Ectodermal cell (in vitro differentiated cells): ENCODE data around the gene SORCS2.

ENCODE experiments used
- H3K27ac ChIP-seq: 2 replicates; pipeline ENCODE4 v1.7.0; 2013; ENCODE audit warnings: mild to moderate bottlenecking, low read depth, low read length; ENCODE audit not compliant: insufficient read depth, poor library complexity, severe bottlenecking
- H3K27me3 ChIP-seq: 2 replicates; pipeline ENCODE4 v1.7.0; 2013; ENCODE audit warnings: mild to moderate bottlenecking, low read length; ENCODE audit not compliant: insufficient read depth, control insufficient read depth, poor library complexity, severe bottlenecking
- H3K36me3 ChIP-seq: one replicate; pipeline ENCODE4 v1.7.0; 2013; ENCODE audit warnings: low read length; ENCODE audit not compliant: control insufficient read depth, insufficient read depth
- H3K4me1 ChIP-seq: one replicate; pipeline ENCODE4 v1.7.0; 2013; ENCODE audit warnings: low read length; ENCODE audit not compliant: control insufficient read depth, insufficient read depth
- H3K4me3 ChIP-seq: 2 replicates; pipeline ENCODE4 v1.7.0; 2013; ENCODE audit warnings: low read depth, low read length, control low read depth; ENCODE audit not compliant: insufficient read depth
- H3K9me3 ChIP-seq: 2 replicates; pipeline ENCODE4 v1.7.0; 2013; ENCODE audit warnings: mild to moderate bottlenecking, low read length, moderate library complexity; ENCODE audit not compliant: control insufficient read depth
- WGBS, 2 experiments: methylation state at CpG; one replicate each; pipeline ENCODE4 v1.1.7; 2013; ENCODE audit warnings: missing lambda C conversion rate in 2 of 2; 5-methylcytosine and 5-hydroxymethylcytosine counted together

SORCS2 gene

DNA sequence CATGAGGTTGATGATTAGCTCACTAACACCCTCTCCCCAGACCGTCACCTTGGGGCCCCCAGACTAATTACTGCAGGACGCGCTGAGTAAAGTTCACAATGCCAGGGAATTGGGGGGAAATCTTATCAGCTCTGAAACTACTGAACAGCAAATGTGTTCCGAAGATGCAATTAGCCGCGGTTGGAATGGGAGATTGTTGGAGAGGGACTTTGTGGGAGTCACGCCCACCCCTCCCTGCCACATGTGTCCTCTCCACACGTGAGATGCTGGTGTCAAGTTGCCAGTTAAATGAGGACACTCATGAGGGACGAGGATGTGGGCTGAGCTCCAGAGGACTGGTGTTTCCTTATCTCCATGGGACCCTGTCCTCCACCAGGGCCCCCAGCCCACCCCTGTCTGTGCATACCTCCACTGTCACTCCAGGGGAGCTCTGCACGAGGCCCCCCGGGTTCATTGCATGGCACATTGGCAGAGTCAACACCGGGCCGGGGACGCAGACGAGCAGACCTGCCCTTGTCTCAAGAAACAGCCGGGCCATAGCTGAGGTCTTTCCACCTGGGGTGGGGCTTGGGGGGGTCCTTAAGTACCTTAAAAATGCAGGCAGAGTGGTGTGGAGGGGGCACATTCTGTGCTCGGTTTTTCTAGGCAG lies 417.8 kb downstream of the SORCS2 start:
- no peak overlapping the region for H3K27ac ChIP-seq
- no peaks in the 10 kb centered on the region for H3K27me3 ChIP-seq

GRCh38 chr4:7610841-7611240 lies 418.5 kb downstream of the SORCS2 start:
- no peak overlapping the region for H3K4me3 ChIP-seq
- no peak overlapping the region for H3K27ac ChIP-seq
- 94 to 96% methylated on average over 8 of the region's 8 CpGs for WGBS, 2 experiments

More for the DNA sequence above, 417.8 kb downstream of the SORCS2 start:
- 91 to 93% methylated on average over 17 of the region's 17 CpGs for WGBS, 2 experiments
- Histone ChIP-seq H3K4me3 (no peak overlapping the region), H3K9me3 (no peaks in the 10 kb centered on the region), H3K36me3 (no peaks in the 10 kb centered on the region), H3K4me1 (no peaks in the 10 kb centered on the region)

DNA sequence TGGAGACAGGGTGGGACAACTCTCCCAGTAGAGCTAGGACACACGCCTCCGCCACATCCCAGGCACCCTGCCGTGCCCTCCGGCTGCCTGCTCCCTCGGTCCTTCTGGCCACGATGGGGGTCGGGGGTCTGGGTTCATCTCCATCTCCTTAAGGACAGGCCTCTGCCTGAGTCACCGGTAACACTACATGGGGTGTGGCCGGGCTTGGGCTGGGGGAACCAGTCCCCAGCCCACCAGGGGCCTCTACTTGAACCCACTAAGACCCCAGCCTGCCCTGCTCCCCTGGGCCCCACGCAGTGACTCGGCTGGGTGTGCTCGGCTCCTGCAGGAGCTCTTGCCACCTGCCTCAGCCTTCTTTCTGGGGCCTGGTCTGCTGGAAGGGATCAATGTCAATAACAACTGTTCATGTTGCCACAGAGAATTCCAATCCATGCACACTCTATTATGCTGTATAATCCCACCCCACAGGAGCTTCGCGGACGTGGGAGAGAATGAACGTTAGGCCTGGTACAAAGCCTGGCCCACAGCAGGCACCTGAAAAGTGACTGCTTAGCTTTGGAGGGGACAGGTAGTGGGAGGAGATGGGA lies 420.1 kb downstream of the SORCS2 start:
- no peaks in the 10 kb centered on the region for H3K9me3 ChIP-seq
- H3K27ac ChIP-seq, result no peak overlapping the region
- H3K36me3 ChIP-seq, result no peaks in the 10 kb centered on the region
- no peaks in the 10 kb centered on the region for H3K4me1 ChIP-seq
- no peak overlapping the region for H3K4me3 ChIP-seq
- WGBS, 2 experiments, result 85 to 89% methylated on average over 16 of the region's 16 CpGs
- no peaks in the 10 kb centered on the region for H3K27me3 ChIP-seq

More at GRCh38 chr4:7610841-7611240, 418.5 kb downstream of the SORCS2 start:
- H3K27me3 ChIP-seq, result no peaks in the 10 kb centered on the region
- no peaks in the 10 kb centered on the region for H3K9me3 ChIP-seq
- H3K36me3 ChIP-seq, result no peaks in the 10 kb centered on the region
- no peaks in the 10 kb centered on the region for H3K4me1 ChIP-seq

- no peaks in the 10 kb centered on the region for H3K4me1 ChIP-seq
- H3K27ac ChIP-seq, result no peak overlapping the region
- H3K36me3 ChIP-seq, result no peaks in the 10 kb centered on the region
- H3K27me3 ChIP-seq, result no peaks in the 10 kb centered on the region
- no peak overlapping the region for H3K4me3 ChIP-seq
- 89 to 90% methylated on average over 1 of the region's 1 CpG for WGBS, 2 experiments
- no peaks in the 10 kb centered on the region for H3K9me3 ChIP-seq
Measured at GRCh38 chr4:7614350-7614949, 422.1 kb downstream of the SORCS2 start.

GRCh38 chr4:7616193-7616592 lies 423.9 kb downstream of the SORCS2 start:
- Histone ChIP-seq H3K4me1 (peaks cover 5% of the 10 kb centered on the region), H3K27ac (no peak overlapping the region), H3K27me3 (no peaks in the 10 kb centered on the region), H3K36me3 (no peaks in the 10 kb centered on the region), H3K4me3 (no peak overlapping the region), H3K9me3 (no peaks in the 10 kb centered on the region)
- WGBS, 2 experiments, result 89 to 94% methylated on average over 3 of the region's 3 CpGs

DNA sequence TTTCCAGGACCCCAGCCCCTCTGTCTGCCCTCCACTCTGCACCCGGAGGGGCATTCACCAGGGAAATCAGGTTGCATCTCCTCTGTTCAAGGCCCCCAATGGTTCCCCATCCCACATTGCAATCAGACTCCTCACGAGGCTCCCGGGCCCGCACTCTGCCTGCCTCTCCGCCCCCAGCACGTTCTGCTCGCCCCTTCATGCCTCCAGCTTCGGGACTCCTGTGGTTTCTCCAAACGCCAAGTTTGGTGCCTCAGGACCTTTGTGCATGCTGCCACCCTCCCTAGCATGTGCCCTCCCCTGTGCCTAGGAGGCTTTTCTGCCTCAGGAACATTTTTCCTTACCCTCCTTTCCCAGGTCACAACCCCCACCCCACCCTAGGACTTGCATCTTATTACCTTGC lies 426.0 kb downstream of the SORCS2 start:
- WGBS, 2 experiments, result 82 to 88% methylated on average over 9 of the region's 9 CpGs
- Histone ChIP-seq H3K9me3 (no peaks in the 10 kb centered on the region), H3K27ac (no peak overlapping the region), H3K36me3 (no peaks in the 10 kb centered on the region), H3K27me3 (no peaks in the 10 kb centered on the region), H3K4me1 (peaks cover 5% of the 10 kb centered on the region), H3K4me3 (no peak overlapping the region)

- Histone ChIP-seq H3K4me3 (no peak overlapping the region), H3K4me1 (peaks cover 5% of the 10 kb centered on the region), H3K36me3 (no peaks in the 10 kb centered on the region), H3K27me3 (no peaks in the 10 kb centered on the region), H3K9me3 (no peaks in the 10 kb centered on the region), H3K27ac (no peak overlapping the region)
- WGBS, 2 experiments, result 91 to 94% methylated on average over 16 of the region's 16 CpGs
Measured at GRCh38 chr4:7620086-7620813, 427.9 kb downstream of the SORCS2 start.

GRCh38 chr4:7620814-7621176 lies 428.5 kb downstream of the SORCS2 start:
- WGBS, 2 experiments, result 72 to 77% methylated on average over 10 of the region's 10 CpGs
- Histone ChIP-seq H3K36me3 (no peaks in the 10 kb centered on the region), H3K9me3 (no peaks in the 10 kb centered on the region), H3K4me1 (peaks cover 5% of the 10 kb centered on the region), H3K27ac (no peak overlapping the region), H3K27me3 (no peaks in the 10 kb centered on the region), H3K4me3 (no peak overlapping the region)

GRCh38 chr4:7621252-7622035 lies 429.1 kb downstream of the SORCS2 start:
- WGBS, 2 experiments, result 94% methylated on average over 10 to 11 of the region's 11 CpGs
- no peaks in the 10 kb centered on the region for H3K9me3 ChIP-seq
- H3K4me3 ChIP-seq, result no peak overlapping the region
- no peaks in the 10 kb centered on the region for H3K36me3 ChIP-seq
- H3K4me1 ChIP-seq, result peaks cover 5% of the 10 kb centered on the region
- H3K27me3 ChIP-seq, result no peaks in the 10 kb centered on the region
- H3K27ac ChIP-seq, result no peak overlapping the region
